Fibroblast of the aortic adventitia (primary cell): ENCODE measurements around the gene ZNF638. TPM values are rescaled to one million over a fixed set of nuclear protein-coding genes. Genes with fewer than 3 reads are reported as not detected.

Experiments used
- DNase-seq: peaks from one replicate; pipeline ENCODE4 v3.0.0-alpha.2; 2010; ENCODE audit warnings: low read depth
- H3K4me3 ChIP-seq: 2 replicates; pipeline ENCODE4 v1.5.1; 2011; ENCODE audit warnings: low read depth, mild to moderate bottlenecking, control low read depth, low read length, moderate library complexity
- total RNA-seq: library from RNA; depleted of rRNA; stranded (reverse); fragments of >200 nt; gene quantifications from 2 replicates; pipeline ENCODE4 v1.2.3, GENCODE V29; 2012; ENCODE audit warnings: low replicate concordance
- TF ChIP-seq, protein P1 (sequence below): IDR thresholded peaks from 2 replicates; pipeline ENCODE4 v1.5.1; 2011; ENCODE audit warnings: mild to moderate bottlenecking, low read length, control low read depth, inconsistent platforms; ENCODE audit not compliant: insufficient read depth

Gene ZNF638
- total RNA-seq, 1 donor, result 123 TPM

DNA sequence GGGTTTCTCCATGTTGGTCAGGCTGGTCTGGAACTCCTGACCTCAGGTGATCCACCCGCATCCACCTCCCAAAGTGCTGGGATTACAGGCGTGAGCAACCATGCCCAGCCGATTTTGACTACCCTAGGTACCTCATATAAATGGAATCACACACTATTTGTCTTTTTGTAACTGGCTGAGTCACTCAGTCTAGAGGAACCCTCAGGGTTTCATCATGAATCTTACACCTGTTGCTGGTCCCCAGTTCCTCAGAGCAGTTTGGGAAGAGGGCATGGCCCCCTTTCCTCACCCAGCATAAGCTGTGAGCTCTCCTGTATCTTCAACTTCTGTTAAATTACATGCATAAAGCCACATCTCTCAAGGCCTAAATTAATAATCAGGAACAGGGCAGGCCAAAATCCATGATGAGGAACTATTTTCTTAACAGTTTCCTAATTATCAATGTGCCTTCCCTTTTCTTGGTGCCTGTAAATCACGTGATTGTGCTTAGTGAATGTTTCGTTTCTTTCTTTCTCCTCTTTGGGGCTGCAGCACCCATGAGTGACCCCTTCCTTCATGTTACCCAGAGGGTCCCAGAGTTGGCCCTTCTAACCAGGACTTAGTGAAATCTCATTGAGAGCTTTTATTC lies 142.6 kb downstream of the ZNF638 start:
- no peak for DNase-seq

GRCh38 chr2:71474744-71475397 lies 143.3 kb downstream of the ZNF638 start:
- no peak for DNase-seq
- TF ChIP-seq, protein P1, sequence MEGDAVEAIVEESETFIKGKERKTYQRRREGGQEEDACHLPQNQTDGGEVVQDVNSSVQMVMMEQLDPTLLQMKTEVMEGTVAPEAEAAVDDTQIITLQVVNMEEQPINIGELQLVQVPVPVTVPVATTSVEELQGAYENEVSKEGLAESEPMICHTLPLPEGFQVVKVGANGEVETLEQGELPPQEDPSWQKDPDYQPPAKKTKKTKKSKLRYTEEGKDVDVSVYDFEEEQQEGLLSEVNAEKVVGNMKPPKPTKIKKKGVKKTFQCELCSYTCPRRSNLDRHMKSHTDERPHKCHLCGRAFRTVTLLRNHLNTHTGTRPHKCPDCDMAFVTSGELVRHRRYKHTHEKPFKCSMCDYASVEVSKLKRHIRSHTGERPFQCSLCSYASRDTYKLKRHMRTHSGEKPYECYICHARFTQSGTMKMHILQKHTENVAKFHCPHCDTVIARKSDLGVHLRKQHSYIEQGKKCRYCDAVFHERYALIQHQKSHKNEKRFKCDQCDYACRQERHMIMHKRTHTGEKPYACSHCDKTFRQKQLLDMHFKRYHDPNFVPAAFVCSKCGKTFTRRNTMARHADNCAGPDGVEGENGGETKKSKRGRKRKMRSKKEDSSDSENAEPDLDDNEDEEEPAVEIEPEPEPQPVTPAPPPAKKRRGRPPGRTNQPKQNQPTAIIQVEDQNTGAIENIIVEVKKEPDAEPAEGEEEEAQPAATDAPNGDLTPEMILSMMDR, result no peak
- no peak overlapping the region for H3K4me3 ChIP-seq

More for the DNA sequence above, 142.6 kb downstream of the ZNF638 start:
- TF ChIP-seq, protein P1, result no peak
- no peak overlapping the region for H3K4me3 ChIP-seq

DNA sequence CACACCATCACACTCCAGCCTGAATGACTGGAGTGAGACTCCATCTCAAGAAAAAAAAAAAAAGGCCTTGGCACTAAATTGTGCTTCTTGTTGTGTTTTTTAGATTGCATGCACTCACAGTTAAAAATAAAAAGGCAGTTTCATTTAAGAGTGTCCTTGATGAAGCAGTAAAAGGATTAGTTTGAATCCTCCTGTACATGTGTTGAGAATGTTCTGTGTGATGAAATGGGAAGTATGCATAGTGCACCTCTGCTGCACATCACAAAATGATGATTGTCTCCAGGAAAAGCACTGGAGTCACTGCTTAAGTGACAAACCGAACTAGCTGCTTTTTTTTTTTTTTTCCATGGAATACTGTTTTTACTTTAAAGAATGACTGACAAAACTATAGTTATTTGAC lies 144.9 kb downstream of the ZNF638 start:
- DNase-seq, result no peak
- TF ChIP-seq, protein P1, result no peak

DNA sequence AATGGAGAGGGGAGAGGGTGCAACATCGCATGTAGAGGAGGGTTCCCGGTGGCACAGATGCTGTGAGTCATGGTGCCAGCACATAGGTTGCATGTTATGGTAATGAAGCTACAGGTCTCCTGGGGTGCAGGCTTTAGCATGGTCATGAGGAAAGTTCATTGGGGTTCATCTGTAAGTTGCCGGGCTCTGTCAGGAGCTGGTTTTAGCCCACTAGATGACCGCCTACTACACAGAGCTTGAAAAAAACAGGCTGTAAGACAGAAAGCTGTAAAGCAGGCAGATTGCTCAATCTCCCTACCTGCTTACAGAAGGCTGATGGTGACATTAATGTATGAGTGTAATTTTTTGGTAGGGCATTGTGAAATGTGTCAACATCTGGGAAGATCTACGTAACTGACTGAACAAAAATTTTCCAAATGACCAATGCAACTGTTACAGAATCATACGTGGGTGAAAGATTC lies 145.7 kb downstream of the ZNF638 start:
- TF ChIP-seq, protein P1, result no peak
- DNase-seq, result no peak
- no peak overlapping the region for H3K4me3 ChIP-seq

More for the DNA sequence above, 144.9 kb downstream of the ZNF638 start:
- no peak overlapping the region for H3K4me3 ChIP-seq

- no peak for DNase-seq
- TF ChIP-seq, protein P1, result no peak
- no peak overlapping the region for H3K4me3 ChIP-seq
Measured at GRCh38 chr2:71478806-71479205, 147.2 kb downstream of the ZNF638 start.

GRCh38 chr2:71479261-71479660 lies 147.7 kb downstream of the ZNF638 start:
- no peak for DNase-seq
- no peak overlapping the region for H3K4me3 ChIP-seq
- TF ChIP-seq, protein P1, result no peak
